ENCODE results near the gene RERG. TPM values are rescaled to one million over a fixed set of nuclear protein-coding genes. Genes with fewer than 3 reads are reported as not detected.

The RERG gene
- total RNA-seq, 4 donors from 2014 or later = 4.3 to 6.5 (median 5.8) TPM

- Histone ChIP-seq H3K27ac (no peak overlapping the region), H3K9me3 (no peaks in the 10 kb centered on the region), H3K36me3 (no peaks in the 10 kb centered on the region), H3K4me3 (no peak overlapping the region), H3K4me1 (no peaks in the 10 kb centered on the region), H3K27me3 (no peaks in the 10 kb centered on the region)
- intact Hi-C loops (cut with DNase I; ENCODE audit: low total_unique reads) (no loop called here), in situ Hi-C loops (cut with MboI; ENCODE audit: low sequenced_read_pairs in 4 of 4) (loop anchor here in 2 of 4 donors (5.0 to 25.0 kb wide), 2 partner anchors 34 to 396 kb away; partner anchors contain the start of gene ART4 (in 1 of the 2))
- DNase-seq (no peak), ATAC-seq (no peak)
- no peak for TF ChIP-seq POLR2A (IDR thresholded peaks at IDR 0.05)
- no peak for TF ChIP-seq CTCF (IDR thresholded peaks at IDR 0.05 in 4 of 5, conservative IDR thresholded peaks at IDR 0.05 in 1 of 5)
Measured at GRCh38 chr12:15232959-15233358, 11.7 kb upstream of the RERG start.

GRCh38 chr12:15231493-15231892, 10.3 kb upstream of the RERG start:
- DNase-seq (no peak), ATAC-seq (no peak)
- TF ChIP-seq CTCF (IDR thresholded peaks at IDR 0.05 in 4 of 5, conservative IDR thresholded peaks at IDR 0.05 in 1 of 5) (no peak), POLR2A (IDR thresholded peaks at IDR 0.05) (no peak)
- Histone ChIP-seq H3K27me3 (no peaks in the 10 kb centered on the region), H3K4me3 (no peak overlapping the region), H3K36me3 (no peaks in the 10 kb centered on the region), H3K4me1 (peaks cover 0 to 3% of the 10 kb centered on the region in 2 donors), H3K27ac (no peak overlapping the region), H3K9me3 (no peaks in the 10 kb centered on the region)
- intact Hi-C loops (cut with DNase I; ENCODE audit: low total_unique reads) (no loop called here), in situ Hi-C loops (cut with MboI; ENCODE audit: low sequenced_read_pairs in 4 of 4) (loop anchor here in 2 of 4 donors (5.0 to 25.0 kb wide), 2 partner anchors 36 to 394 kb away; partner anchors contain the start of gene ART4 (in 1 of the 2))

GRCh38 chr12:15230751-15231150, 9.5 kb upstream of the RERG start:
- Histone ChIP-seq H3K4me3 (no peak overlapping the region), H3K36me3 (no peaks in the 10 kb centered on the region), H3K9me3 (no peaks in the 10 kb centered on the region), H3K27me3 (no peaks in the 10 kb centered on the region), H3K27ac (peak overlapping the region in 1 of 4 donors; percentile 33), H3K4me1 (peaks cover 0 to 3% of the 10 kb centered on the region in 2 donors)
- TF ChIP-seq CTCF (IDR thresholded peaks at IDR 0.05 in 4 of 5, conservative IDR thresholded peaks at IDR 0.05 in 1 of 5) (no peak), POLR2A (IDR thresholded peaks at IDR 0.05) (no peak)
- intact Hi-C loops (cut with DNase I; ENCODE audit: low total_unique reads) = no loop called here
- ATAC-seq (no peak), DNase-seq (no peak)
- in situ Hi-C loops (cut with MboI; ENCODE audit: low sequenced_read_pairs in 4 of 4) = loop anchor here in 2 of 4 donors (5.0 to 25.0 kb wide), 2 partner anchors 37 to 393 kb away; partner anchors contain the start of gene ART4 (in 1 of the 2)

GRCh38 chr12:15230137-15230536, 8.9 kb upstream of the RERG start:
- Histone ChIP-seq H3K27me3 (no peaks in the 10 kb centered on the region), H3K4me1 (peaks cover 0 to 6% of the 10 kb centered on the region in 2 donors)
- intact Hi-C loops (cut with DNase I; ENCODE audit: low total_unique reads) = no loop called here

More at GRCh38 chr12:15230137-15230536, 8.9 kb upstream of the RERG start:
- H3K36me3 ChIP-seq = no peaks in the 10 kb centered on the region
- no peaks in the 10 kb centered on the region for H3K9me3 ChIP-seq
- in situ Hi-C loops (cut with MboI; ENCODE audit: low sequenced_read_pairs in 4 of 4) = loop anchor here in 2 of 4 donors (5.0 to 25.0 kb wide), 2 partner anchors 37 to 393 kb away; partner anchors contain the start of gene ART4 (in 1 of the 2)
- H3K27ac ChIP-seq = peak overlapping the region in 1 of 4 donors; percentile 33
- TF ChIP-seq POLR2A (IDR thresholded peaks at IDR 0.05) (no peak), CTCF (IDR thresholded peaks at IDR 0.05 in 4 of 5, conservative IDR thresholded peaks at IDR 0.05 in 1 of 5) (no peak)
- DNase-seq (no peak), ATAC-seq (no peak)
- H3K4me3 ChIP-seq = no peak overlapping the region

All from gastrocnemius medialis (tissue), 4 donors.